HG03039 (cell line): ENCODE data around the gene TBCA.
"Not testable (repeated sequence)": the region's sequence is repeated elsewhere in the genome, so short reads cannot be mapped to it uniquely, and the experiment has no call there.

Experiments used
- ATAC-seq: cut with Tn5 transposase; IDR thresholded peaks from one replicate; pipeline ENCODE4 v1.9.1; 2021; ENCODE audit warnings: mild to moderate bottlenecking, moderate library complexity; ENCODE audit not compliant: unreplicated experiment

Gene TBCA

DNA sequence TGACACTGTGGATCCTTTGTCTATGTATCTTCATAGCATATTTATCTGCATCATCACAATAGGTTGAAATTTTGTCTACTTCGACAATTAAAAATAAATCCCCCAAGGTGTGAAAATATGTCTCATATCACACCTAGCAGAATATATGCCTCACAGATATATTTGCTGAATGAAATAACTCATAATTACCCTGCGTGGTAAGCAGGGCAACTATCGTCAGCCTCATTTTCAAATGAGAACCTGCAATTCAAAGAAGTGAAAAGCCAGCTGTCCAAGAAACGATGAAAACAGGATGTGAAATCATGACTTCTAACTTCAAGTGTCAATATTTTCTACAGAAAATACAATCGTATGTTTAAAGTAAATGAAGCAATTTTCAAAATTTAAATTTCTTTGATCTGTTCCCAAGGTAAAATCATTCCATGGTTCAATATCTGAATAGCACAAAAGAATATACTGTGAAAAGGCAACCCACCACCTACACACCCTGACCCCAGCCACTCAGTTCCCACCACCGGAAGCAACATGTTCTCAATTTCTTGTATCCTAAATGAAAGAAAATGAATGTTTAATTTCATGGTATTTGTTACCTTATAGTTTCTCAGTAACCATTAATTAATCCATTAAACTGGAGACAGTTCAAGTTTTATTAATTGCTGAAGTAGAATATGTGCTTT lies 57.1 kb downstream of the TBCA start:
- ATAC-seq, result no peak

GRCh38 chr5:77709993-77710685 lies 66.0 kb downstream of the TBCA start:
- no peak for ATAC-seq

GRCh38 chr5:77709340-77709739 lies 66.8 kb downstream of the TBCA start:
- ATAC-seq, result no peak

DNA sequence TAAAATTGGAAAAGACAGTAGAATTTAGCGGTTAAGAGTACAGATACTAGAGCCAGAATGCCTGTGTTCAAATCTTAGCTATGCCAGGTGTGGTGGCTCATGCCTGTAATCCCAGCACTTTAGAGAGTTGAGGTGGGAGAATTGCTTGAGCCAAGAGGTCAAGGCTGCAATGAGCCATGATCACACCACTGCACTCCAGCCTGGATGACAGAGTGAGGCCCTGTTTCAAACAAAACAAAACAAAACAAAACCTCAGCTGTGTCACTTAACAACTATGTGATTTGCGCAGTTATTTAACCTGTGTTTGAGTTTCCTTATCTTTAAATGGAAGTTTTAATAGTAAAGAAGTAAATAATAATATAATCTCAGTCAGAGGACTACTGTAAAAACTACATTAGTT lies 68.3 kb downstream of the TBCA start:
- ATAC-seq, result no peak

- not testable (repeated sequence) for ATAC-seq
Measured at GRCh38 chr5:77699569-77699968, 76.6 kb downstream of the TBCA start.

DNA sequence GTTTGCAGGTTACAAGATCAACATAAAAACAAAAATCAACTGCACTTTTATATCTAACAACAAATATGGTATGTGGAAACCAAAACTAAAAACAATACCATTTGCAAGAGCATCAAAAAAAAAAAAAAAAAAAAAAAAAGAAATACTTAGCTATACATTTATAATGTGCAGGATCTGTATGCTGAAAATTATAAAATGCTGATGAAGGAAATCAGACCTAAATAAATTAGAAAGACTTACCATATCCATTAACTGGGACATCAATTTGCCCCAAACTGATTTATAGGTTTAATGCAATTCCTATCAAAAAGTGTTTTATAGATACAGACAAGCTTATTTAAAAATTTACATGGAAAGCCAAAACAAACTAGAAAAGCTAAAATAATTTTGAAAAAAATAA lies 77.2 kb downstream of the TBCA start:
- no peak for ATAC-seq

GRCh38 chr5:77697692-77698091 lies 78.4 kb downstream of the TBCA start:
- ATAC-seq, result no peak

- no peak for ATAC-seq
Measured at GRCh38 chr5:77696120-77696519, 80.0 kb downstream of the TBCA start.

- no peak for ATAC-seq
Measured at GRCh38 chr5:77693913-77694312, 82.2 kb downstream of the TBCA start.

- no peak for ATAC-seq
Measured at GRCh38 chr5:77683171-77683732, 92.9 kb downstream of the TBCA start.

GRCh38 chr5:77670526-77670925 lies 105.6 kb downstream of the TBCA start:
- no peak for ATAC-seq

DNA sequence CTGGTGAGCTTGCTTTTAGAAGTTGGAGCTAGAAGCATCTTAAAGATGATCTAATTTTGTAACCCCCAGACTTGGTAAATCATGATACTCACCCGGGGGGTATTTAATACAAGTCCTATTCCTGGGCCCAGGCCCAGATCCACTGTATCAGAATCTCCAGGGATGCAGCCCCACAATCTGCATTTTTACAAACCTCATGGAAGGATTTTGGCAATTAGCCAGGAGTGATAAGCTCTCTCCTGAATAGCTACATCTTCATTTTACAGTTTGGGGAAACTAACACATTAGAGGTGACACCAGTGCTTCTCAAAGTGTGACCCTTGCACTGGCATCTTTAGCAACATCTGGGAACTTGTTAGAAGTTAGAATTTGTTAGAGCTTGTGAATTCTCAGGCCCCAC lies 106.5 kb downstream of the TBCA start:
- ATAC-seq, result no peak

DNA sequence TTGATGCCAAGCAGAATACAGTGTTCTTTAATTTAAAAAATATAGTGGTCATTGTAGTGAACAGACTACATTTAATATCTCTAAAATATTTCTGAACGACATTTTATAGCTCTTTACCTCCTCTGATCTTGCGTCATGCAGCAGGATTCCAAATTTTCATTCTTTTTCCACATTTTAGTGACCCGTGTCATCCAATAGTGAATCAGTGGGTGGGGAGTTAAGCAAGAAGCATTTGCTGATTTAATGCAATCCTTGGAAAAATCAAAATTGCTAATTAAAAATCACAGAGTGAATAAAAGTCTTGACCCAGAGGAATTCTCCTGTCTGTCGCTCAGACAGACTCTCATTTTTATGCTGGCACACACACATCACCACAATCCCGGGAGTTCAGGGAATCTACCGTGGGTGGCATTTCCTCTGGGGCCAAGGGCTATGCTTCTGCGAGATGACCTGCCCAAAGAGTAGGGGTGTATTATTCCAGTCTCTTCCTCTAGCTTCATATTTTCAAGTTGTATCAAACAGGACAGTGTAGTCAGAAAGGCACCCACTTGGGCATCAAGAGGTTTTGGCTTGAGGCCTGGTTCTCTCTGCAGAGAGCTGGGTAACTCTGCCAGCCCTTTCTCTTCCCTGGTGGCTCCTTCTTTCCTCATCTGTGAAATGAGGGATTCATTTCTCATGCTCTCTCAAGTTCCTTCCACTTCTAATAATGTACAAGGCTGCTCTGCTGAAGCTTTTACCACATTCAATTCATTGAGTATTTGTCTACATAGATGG lies 112.9 kb downstream of the TBCA start:
- ATAC-seq, result no peak

DNA sequence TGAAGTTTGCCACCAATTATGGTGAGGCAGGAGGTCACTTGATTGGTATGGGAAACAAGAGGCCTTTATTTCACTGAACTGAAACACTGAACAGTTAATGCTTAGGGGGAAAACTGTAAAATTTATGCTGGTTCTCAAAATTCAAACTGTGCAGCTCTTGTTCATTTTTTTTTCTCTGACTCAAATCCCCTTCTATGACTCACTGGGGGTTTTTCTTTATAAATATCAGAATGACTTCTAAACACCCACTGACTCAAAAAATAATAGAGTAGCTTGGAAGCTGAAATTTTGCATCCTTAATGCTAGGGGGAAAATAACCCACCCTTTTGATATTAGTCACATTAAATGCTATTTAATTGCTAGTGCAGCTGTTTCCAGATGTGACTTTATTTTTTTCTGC lies 113.5 kb downstream of the TBCA start:
- ATAC-seq, result no peak

GRCh38 chr5:77658662-77659061 lies 117.5 kb downstream of the TBCA start:
- no peak for ATAC-seq

DNA sequence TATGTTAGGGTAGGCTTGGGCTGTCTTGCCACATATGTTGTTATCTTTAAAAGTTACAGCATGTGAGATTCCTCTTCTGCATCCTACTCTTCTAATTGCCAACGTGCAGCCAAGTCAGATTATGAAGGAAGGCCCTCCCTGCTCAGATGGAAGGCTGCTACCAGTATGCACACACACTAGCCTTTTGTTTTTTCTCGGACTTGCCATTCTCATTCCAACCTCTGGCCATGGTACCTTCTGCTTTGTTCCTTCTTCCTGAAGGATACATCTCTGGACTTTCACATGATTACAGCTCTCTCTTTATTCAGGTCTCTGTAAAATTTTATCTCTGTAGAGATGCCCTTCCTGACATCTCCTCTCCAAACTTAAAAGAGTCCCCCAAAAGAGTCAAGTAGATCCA lies 124.8 kb downstream of the TBCA start:
- ATAC-seq, result no peak

- no peak for ATAC-seq
Measured at GRCh38 chr5:77650686-77651085, 125.5 kb downstream of the TBCA start.

DNA sequence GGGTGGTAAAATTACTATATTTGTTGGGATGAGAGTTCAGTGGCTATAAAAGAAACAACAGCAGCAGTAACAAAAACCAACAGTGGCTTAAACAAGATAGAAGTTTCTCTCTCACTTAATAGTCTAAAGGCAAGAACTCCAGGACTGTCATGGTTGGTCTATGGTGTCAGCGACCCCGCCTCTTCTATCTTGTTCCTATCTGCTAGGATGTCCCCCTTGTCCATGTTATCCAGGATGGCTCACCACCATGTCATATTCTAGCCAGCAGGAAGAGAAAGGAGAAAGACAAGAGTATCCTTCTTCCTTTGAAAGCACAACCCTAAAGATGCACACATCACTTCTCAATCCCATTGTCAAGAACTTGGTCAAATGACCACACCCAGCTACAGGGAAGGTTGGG lies 126.4 kb downstream of the TBCA start:
- no peak for ATAC-seq

DNA sequence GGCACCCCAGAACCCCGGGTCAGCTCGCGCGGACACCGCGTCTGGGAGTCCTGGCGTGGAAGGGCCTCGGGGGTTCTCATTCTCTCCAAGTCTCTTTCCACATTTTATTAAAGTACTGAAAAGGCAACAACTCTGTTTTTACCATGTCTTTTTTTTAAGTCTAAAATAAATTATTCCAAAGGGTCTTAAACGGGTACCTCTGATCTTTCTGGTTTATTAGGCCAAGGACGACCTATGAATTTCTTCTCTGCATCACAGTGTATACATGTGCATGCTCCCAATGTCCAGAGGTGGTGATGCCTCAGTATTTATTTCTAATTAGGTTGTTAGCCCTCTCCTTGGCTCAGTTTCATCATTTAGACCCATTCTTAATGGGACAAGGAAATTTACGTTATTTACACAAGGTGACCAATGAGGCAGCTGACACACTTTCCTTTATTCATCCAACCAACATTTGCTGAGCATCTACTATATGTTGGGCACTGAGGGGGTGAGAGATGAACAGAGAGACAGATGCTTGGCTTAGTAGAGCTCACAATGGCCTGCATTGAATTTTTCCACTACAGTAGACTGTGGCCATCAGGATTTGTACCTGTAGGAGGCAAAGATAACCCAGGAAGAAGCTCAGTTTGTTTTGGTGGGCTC lies 130.0 kb downstream of the TBCA start:
- no peak for ATAC-seq

- ATAC-seq, result no peak
Measured at GRCh38 chr5:77645158-77645994, 130.8 kb downstream of the TBCA start.
